ENCODE measurements around the gene CAPRIN2.

The CAPRIN2 gene

DNA sequence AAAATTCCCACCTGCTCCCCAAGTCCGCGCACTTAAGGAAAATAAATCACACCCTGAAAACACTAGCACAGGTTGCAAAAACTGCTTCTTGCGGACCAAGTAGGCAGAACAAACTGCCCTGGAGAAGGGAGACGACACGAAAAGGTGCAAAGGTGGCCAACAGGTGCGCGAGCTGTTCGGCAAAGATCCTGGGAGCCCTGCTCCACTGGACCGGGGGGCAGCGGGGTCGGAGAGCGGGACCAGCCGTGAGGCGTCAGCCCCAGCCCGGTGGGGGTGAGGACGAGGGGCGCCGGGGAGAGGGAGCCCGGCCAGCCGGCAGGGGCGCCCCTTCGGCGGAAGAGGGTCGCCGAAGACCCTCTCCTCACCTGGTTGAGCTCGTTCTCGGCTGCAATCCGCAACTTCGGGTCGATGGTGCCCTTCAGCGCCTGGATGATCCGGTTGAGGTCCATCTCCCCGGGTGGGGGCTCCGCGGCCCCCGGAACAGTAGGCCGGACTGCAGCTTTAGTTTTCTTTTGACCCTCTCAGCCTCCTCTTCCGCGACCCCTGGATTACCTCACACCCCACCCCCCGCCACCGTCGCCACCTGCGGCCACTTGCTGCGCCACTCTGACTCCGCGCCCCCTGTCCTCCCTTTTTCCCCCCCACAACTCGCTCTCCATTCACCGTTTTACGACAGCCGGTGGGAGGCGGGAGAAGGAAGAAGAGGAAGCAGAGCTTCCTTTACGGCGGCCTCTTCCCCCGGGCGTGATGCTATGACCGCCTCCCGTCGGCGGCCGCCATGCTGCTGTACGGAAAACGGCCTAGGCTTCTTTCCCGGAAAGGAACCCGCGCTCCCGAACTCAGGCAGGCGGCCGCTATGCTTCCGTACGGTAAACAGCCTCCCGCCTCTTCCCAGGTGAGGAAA is 59.3 kb downstream of the CAPRIN2 start, which contains the start of gene IPO8:
Gene IPO8, minus strand, starts transcription at position 671 of the 904 bp plus-strand sequence. Its CDS starts 222 bp downstream, at position 449.
- DNase-seq (ENCODE audit: insufficient read length, low spot score) (peak; percentile 82), FAIRE-seq (peak; percentile 96)
- TF ChIP-seq POLR2AphosphoS5 (IDR thresholded peaks at IDR 0.05; ENCODE audit: low read depth, low read length) (no peak; the same call in 1 of the 2 replicates), SPI1 (IDR thresholded peaks at IDR 0.05; ENCODE audit: low read depth, low read length) (peak; percentile 37), POU2F2 (IDR thresholded peaks at IDR 0.05; ENCODE audit: low read depth, low read length) (no peak), TAF1 (IDR thresholded peaks at IDR 0.05; ENCODE audit: low read depth, low read length) (0 out of 2 replicates have a peak, but pooled peaks have one; percentile 21), POLR2A (IDR thresholded peaks at IDR 0.05; ENCODE audit: low read depth, low read length) (peak; percentile 68), PAX5 (IDR thresholded peaks at IDR 0.05; ENCODE audit: insufficient read depth, low read length, severe bottlenecking) (no peak)

DNA sequence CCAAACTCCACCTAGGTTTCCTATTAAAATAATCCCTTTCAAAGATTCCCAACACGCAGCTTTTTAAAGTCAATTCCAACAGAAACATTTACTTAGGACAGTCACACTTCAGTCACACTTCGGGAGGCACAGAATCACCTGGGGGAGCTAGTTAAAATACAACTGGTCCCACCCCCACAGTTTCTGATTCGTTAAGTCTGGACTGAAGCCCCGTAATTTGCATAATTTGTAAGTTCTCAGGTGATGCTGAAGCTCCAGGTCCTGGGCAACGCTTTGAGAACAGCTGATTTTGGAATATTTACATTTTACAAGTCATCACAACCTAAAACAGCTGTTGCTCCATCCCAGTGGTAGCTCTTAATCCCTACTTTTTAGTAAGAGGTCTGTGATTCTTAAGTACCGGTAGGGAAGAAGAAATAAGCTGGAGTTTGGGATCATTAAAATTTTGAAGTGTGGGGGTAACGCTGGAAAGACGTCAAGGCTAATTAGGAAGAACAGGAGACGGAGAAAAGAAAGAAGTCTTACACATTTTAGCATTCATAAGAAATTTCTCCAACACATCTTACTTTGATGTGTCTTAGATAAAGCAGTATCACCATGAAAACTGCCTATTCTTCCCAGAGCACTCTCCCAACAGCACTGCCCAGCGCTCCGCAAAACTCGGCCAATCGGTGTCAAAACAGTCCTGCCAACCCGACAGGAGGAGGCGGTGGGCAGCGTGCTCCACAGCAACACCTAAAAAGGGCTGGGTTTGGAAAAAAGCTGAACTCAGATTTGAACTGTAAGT is 60.1 kb downstream of the CAPRIN2 start:
- FAIRE-seq (peak; percentile 72), DNase-seq (ENCODE audit: insufficient read length, low spot score) (no peak)
- TF ChIP-seq POU2F2 (IDR thresholded peaks at IDR 0.05; ENCODE audit: low read depth, low read length) (peak; percentile 74; the same call in 1 of the 2 replicates), PAX5 (IDR thresholded peaks at IDR 0.05; ENCODE audit: insufficient read depth, low read length, severe bottlenecking) (no peak), POLR2A (IDR thresholded peaks at IDR 0.05; ENCODE audit: low read depth, low read length) (no peak), POLR2AphosphoS5 (IDR thresholded peaks at IDR 0.05; ENCODE audit: low read depth, low read length) (no peak), TAF1 (IDR thresholded peaks at IDR 0.05; ENCODE audit: low read depth, low read length) (no peak), SPI1 (IDR thresholded peaks at IDR 0.05; ENCODE audit: low read depth, low read length) (no peak)

DNA sequence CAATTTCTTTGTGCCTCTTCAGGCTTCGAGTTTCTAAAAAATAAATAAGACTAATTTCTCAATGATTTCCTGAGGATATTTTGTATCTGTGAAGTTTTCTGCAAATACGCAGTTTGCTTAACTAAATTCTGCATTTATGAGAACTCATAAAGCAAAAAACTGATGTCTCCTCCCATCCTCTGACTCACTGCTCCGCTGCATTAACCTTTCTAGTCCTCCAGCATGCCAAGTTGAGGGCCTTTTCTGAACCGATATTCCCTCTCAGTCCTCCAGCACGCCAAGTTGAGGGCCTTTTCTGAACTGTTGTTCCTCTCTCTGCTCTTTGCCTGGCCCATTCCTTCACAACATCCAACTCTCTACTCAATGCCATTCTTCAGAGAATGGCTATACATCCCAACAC is 62.3 kb downstream of the CAPRIN2 start:
- FAIRE-seq (no peak), DNase-seq (ENCODE audit: insufficient read length, low spot score) (no peak)
- TF ChIP-seq POLR2AphosphoS5 (IDR thresholded peaks at IDR 0.05; ENCODE audit: low read depth, low read length) (no peak), PAX5 (IDR thresholded peaks at IDR 0.05; ENCODE audit: insufficient read depth, low read length, severe bottlenecking) (no peak), POLR2A (IDR thresholded peaks at IDR 0.05; ENCODE audit: low read depth, low read length) (no peak), TAF1 (IDR thresholded peaks at IDR 0.05; ENCODE audit: low read depth, low read length) (no peak), POU2F2 (IDR thresholded peaks at IDR 0.05; ENCODE audit: low read depth, low read length) (no peak), SPI1 (IDR thresholded peaks at IDR 0.05; ENCODE audit: low read depth, low read length) (no peak)

DNA sequence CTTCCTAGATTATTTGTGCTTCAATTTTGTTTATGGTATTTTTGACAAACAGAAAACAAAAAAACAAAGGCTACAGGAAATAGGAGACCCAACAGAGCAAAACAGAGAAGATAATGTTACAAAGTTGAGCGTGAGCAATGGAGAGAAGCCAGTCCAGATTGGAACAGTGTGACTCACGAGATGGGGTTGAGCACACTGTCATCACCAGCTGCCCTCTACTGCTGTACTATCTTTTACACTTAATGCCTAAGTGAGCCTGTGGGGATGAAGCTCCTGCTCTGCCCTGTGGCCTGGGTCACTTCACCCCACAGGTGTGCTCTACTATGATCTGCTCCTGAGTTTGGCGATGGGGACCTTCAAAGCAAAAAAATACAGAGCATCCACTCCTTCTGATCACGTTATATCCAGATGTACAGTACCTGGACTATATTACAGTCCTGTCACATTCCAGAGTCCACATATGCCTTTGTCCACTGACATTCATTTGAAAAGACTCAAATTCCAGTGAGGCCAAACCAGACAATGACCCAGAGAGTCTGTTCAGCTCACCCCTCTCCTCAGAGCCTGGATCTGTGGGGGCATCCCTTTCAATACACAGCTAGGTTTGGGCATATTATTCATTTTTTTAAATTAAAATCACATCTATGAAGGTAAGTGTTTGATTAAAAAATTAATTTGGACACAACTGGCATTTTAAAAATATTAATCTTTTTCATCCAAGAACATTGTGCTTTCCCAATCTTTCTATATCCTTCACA is 63.5 kb downstream of the CAPRIN2 start:
- DNase-seq (ENCODE audit: insufficient read length, low spot score) (no peak), FAIRE-seq (no peak)

DNA sequence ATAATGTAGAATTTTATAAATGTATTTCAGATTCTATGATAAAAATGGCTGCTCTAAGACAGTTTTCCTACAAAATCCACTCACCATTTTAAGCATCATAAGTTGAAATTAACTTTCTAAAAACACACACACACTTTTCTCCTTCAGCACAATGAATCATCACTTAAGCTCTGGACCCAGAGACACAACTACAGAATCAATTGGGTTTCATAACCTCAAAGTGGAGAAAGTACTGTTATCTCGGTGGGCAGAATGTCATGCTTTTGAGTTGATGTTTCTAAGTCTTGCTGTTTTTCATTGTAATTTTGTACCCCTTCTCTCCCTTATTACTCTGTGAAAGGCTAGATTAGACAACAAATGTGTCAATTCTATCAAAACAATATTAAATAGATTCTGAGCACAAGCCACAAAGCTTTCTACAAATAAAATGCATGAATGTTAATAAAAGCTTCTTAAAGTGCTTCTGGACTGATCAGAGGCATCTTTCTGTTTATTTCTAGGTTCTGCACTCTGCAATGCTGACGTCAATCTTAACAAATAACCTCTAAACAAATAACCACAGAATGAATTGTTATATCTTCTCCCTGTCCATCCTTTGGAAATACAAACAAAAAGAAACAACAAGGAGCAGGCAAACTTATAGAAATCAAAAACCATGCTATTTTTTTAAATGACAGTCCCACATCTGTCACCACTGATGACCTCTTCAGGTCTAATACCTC is 67.3 kb downstream of the CAPRIN2 start:
- DNase-seq (ENCODE audit: insufficient read length, low spot score) = no peak
- TF ChIP-seq PAX5 (IDR thresholded peaks at IDR 0.05; ENCODE audit: insufficient read depth, low read length, severe bottlenecking) (no peak), TAF1 (IDR thresholded peaks at IDR 0.05; ENCODE audit: low read depth, low read length) (no peak), POU2F2 (IDR thresholded peaks at IDR 0.05; ENCODE audit: low read depth, low read length) (no peak), POLR2AphosphoS5 (IDR thresholded peaks at IDR 0.05; ENCODE audit: low read depth, low read length) (no peak), POLR2A (IDR thresholded peaks at IDR 0.05; ENCODE audit: low read depth, low read length) (no peak), SPI1 (IDR thresholded peaks at IDR 0.05; ENCODE audit: low read depth, low read length) (no peak)
- no peak for FAIRE-seq

More for the DNA sequence above, 63.5 kb downstream of the CAPRIN2 start:
- no peak for TF ChIP-seq POLR2A (IDR thresholded peaks at IDR 0.05; ENCODE audit: low read depth, low read length)
- no peak for TF ChIP-seq POLR2AphosphoS5 (IDR thresholded peaks at IDR 0.05; ENCODE audit: low read depth, low read length)
- no peak for TF ChIP-seq TAF1 (IDR thresholded peaks at IDR 0.05; ENCODE audit: low read depth, low read length)
- no peak for TF ChIP-seq POU2F2 (IDR thresholded peaks at IDR 0.05; ENCODE audit: low read depth, low read length)
- no peak for TF ChIP-seq SPI1 (IDR thresholded peaks at IDR 0.05; ENCODE audit: low read depth, low read length)
- TF ChIP-seq PAX5 (IDR thresholded peaks at IDR 0.05; ENCODE audit: insufficient read depth, low read length, severe bottlenecking) = no peak

DNA sequence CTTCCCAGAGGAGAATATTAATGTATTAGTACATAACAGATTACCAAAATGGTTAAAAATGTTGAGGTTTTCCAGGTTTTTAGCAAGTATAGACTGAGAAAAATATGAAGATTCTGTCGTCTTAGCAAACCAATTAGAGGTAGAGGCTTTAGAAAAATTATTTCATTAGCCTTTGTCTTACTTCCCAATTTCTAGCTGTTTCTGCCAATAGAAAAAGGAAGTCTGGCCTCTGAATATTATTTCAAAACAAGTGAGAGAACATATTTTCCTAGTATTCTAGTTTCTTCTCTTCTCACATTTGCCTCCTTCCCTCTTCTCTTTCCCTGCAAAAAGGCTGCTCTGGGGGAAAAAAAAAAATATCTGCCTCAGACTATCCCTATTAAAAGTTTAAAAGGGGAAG is 75.5 kb downstream of the CAPRIN2 start:
- no peak for FAIRE-seq
- no peak for DNase-seq (ENCODE audit: insufficient read length, low spot score)
- TF ChIP-seq POU2F2 (IDR thresholded peaks at IDR 0.05; ENCODE audit: low read depth, low read length) (no peak), POLR2AphosphoS5 (IDR thresholded peaks at IDR 0.05; ENCODE audit: low read depth, low read length) (no peak), SPI1 (IDR thresholded peaks at IDR 0.05; ENCODE audit: low read depth, low read length) (no peak), TAF1 (IDR thresholded peaks at IDR 0.05; ENCODE audit: low read depth, low read length) (no peak), PAX5 (IDR thresholded peaks at IDR 0.05; ENCODE audit: insufficient read depth, low read length, severe bottlenecking) (no peak), POLR2A (IDR thresholded peaks at IDR 0.05; ENCODE audit: low read depth, low read length) (no peak)

DNA sequence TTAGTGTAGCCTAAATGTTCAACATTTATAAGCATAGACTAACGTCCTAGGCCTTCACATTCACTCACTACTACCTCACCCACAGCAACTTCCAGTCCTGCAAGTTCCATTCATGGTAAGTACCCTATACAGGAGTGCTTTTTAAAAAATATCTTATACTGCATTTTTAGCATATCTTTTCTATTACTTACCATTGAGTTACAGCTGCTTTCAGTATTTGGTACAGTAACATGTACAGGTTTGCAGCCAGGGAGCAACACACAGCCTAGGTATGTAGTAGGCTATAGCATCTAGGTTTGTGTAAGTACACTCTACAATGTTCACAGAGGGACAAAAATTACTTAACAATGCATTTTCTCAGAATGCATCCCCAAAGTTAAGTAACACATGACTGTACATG is 76.5 kb downstream of the CAPRIN2 start:
- no peak for FAIRE-seq

DNA sequence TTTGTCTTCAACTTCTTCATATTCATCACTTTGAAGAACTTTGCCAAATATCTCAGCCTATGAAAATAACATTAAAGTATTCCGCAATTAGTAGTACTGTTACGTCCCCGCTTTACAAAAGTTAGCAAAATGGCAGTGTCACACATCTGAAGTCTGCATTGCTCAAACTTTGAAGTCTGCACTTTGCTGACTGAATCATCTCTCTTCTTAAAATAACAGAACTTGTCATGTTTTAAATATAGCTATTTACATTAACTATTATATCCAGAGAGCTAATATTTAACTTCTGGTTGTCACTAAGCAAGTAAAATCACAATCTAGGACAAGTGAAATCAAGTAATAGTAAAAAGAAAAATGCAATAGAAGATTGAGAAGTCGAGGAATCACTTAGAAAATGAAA is 93.5 kb downstream of the CAPRIN2 start:
- FAIRE-seq = no peak
- no peak for DNase-seq (ENCODE audit: insufficient read length, low spot score)
- TF ChIP-seq TAF1 (IDR thresholded peaks at IDR 0.05; ENCODE audit: low read depth, low read length) = no peak
- no peak for TF ChIP-seq POLR2AphosphoS5 (IDR thresholded peaks at IDR 0.05; ENCODE audit: low read depth, low read length)
- no peak for TF ChIP-seq PAX5 (IDR thresholded peaks at IDR 0.05; ENCODE audit: insufficient read depth, low read length, severe bottlenecking)
- no peak for TF ChIP-seq SPI1 (IDR thresholded peaks at IDR 0.05; ENCODE audit: low read depth, low read length)

More for the DNA sequence above, 76.5 kb downstream of the CAPRIN2 start:
- no peak for DNase-seq (ENCODE audit: insufficient read length, low spot score)
- TF ChIP-seq SPI1 (IDR thresholded peaks at IDR 0.05; ENCODE audit: low read depth, low read length) = no peak

Measured in GM12891 (cell line).